Muscle of leg (tissue), 11 donors: ENCODE measurements around the gene SAMD7. TPM values are rescaled to one million over a fixed set of nuclear protein-coding genes. Genes with fewer than 3 reads are reported as not detected.

Experiments
- DNase-seq: peaks from one replicate; pipeline ENCODE4 v3.0.0; 2013
- H3K27ac ChIP-seq: one replicate; pipeline ENCODE4 v1.5.1; 2013; ENCODE audit warnings: mild to moderate bottlenecking, low read length, control low read depth
- H3K27me3 ChIP-seq: one replicate; pipeline ENCODE4 v1.6.1; 2013; ENCODE audit warnings: low read length; ENCODE audit not compliant: control insufficient read depth, insufficient read depth
- H3K36me3 ChIP-seq: one replicate; pipeline ENCODE4 v1.6.1; 2013; ENCODE audit warnings: low read length; ENCODE audit not compliant: control insufficient read depth, insufficient read depth
- H3K4me1 ChIP-seq: one replicate; pipeline ENCODE4 v1.6.1; 2013; ENCODE audit warnings: low read length; ENCODE audit not compliant: control insufficient read depth, insufficient read depth
- H3K4me3 ChIP-seq: one replicate; pipeline ENCODE4 v1.5.1; 2013; ENCODE audit warnings: low read length, control low read depth
- H3K9me3 ChIP-seq: replicated peaks from 2 replicates; pipeline ENCODE4 v1.6.1; 2013; ENCODE audit warnings: low read depth, low read length; ENCODE audit not compliant: control insufficient read depth
- WGBS: methylation state at CpG from one replicate; pipeline ENCODE4 v1.1.5; 2013; ENCODE audit warnings: missing lambda C conversion rate; ENCODE audit not compliant: insufficient coverage; 5-methylcytosine and 5-hydroxymethylcytosine counted together
- polyA plus RNA-seq, 8 donors: library from polyadenylated mRNA; unstranded; fragments of 120-200 nt; gene quantifications; one replicate each; pipeline versions ENCODE4 v1.2.1 to v1.2.3, GENCODE V29; 2013; ENCODE audit warnings: inconsistent platforms in 1 of 8, low replicate concordance in 1 of 8; ENCODE audit not compliant: insufficient read length in 8 of 8, insufficient read depth in 1 of 8
- total RNA-seq: library from RNA; stranded (reverse); fragments of 120-200 nt; gene quantifications from one replicate; pipeline ENCODE4 v1.2.4, GENCODE V29; 2013

SAMD7 gene
- total and polyA plus RNA-seq, 9 donors: 0.14 TPM; not detected in 8

DNA sequence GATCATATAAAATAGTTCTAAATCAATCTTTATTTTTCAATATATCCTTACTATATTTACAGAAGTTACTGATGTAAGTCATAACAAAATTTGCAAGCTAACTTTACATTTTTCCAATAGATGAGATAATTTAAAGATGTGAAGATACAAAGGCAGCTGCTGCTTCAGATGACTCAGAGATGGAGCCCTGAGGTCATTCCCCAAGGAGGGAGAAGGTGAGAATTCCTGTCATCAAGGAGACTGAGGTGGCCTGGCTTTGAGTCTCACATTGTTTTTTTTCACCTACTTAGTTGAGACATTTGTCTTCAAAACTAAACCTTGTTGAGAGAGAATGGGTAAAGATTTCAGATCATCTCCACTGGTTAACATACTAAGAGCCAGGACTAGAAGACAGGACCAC is 3.9 kb upstream of the SAMD7 start:
- Histone ChIP-seq H3K27me3 (no peaks in the 10 kb centered on the region), H3K9me3 (peaks cover 3% of the 10 kb centered on the region), H3K27ac (no peak overlapping the region), H3K4me1 (no peaks in the 10 kb centered on the region), H3K36me3 (no peaks in the 10 kb centered on the region), H3K4me3 (no peak overlapping the region)
- no peak for DNase-seq

DNA sequence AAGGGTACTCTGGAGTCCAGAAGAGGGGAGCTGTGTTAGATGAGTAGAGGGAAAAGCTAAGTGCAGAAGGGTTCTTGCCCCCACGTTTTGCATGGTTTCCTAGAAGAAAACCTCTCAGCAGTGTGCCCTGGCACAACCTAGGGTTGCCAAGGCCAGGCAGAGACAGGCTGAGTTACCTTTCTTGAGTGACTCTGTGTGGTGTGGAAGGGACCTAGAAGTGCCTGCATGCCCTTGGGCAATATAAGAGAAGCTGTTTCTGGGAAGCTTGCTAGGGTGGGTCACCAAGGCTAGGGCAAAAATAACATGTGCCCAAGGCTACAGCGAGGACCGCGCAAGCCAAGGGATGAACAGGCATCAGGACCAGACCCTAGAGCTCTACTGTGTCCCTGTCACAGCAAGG is 3.4 kb upstream of the SAMD7 start:
- Histone ChIP-seq H3K4me1 (no peaks in the 10 kb centered on the region), H3K36me3 (no peaks in the 10 kb centered on the region), H3K27ac (no peak overlapping the region), H3K27me3 (no peaks in the 10 kb centered on the region), H3K4me3 (no peak overlapping the region), H3K9me3 (peaks cover 1% of the 10 kb centered on the region)
- 74% methylated on average over 4 of the region's 4 CpGs for WGBS
- DNase-seq: no peak

DNA sequence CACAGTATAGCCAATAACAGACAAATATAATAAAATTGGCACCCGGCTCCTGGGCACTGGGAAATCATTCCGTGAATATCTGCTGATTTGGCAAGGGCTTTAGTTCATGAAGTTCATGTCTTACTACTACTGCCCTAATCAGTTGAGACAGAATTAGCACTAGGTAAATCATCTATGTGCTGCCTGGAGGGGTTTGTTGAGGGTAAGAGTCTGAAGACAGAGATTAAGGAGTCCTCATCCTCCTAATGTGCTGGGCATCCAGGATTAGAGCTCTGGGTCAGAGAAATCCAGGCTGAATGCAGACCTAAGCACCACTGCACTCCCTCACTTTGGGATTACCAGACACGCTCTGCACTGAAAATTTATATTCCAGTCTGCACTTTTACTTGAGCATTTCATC is 2.0 kb downstream of the SAMD7 start:
- no peak overlapping the region for H3K4me3 ChIP-seq
- no CpG with 5 or more reads among the region's 3 CpGs for WGBS
- no peak overlapping the region for H3K27ac ChIP-seq
- no peaks in the 10 kb centered on the region for H3K27me3 ChIP-seq
- H3K36me3 ChIP-seq: no peaks in the 10 kb centered on the region
- DNase-seq: no peak
- no peaks in the 10 kb centered on the region for H3K4me1 ChIP-seq
- H3K9me3 ChIP-seq: no peaks in the 10 kb centered on the region

DNA sequence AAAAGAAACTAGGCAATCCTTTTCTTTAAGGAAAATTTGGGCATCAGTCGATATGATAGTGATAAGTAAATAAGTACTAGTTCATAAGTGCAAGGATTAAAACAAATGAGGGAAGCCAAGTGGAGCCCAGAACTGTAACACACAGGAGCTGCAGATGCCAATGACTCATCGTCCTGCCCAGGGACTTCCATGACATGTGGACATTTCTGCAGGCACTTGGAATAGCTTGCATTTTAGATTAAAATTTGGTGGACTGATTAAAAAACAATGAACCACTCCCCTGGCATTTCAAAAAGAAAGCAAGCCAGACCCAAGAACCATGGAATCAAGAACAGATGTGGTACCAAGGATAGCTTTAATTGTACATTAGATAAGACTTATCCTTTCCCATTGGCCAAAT is 2.9 kb downstream of the SAMD7 start:
- Histone ChIP-seq H3K4me3 (no peak overlapping the region), H3K27me3 (no peaks in the 10 kb centered on the region), H3K9me3 (no peaks in the 10 kb centered on the region), H3K4me1 (no peaks in the 10 kb centered on the region), H3K27ac (no peak overlapping the region), H3K36me3 (no peaks in the 10 kb centered on the region)
- DNase-seq: no peak
- 100% methylated on average over 1 of the region's 2 CpGs for WGBS

GRCh38 chr3:169923189-169923588 is 11.8 kb downstream of the SAMD7 start:
- H3K9me3 ChIP-seq: no peaks in the 10 kb centered on the region
- no peak overlapping the region for H3K27ac ChIP-seq
- H3K4me1 ChIP-seq: no peaks in the 10 kb centered on the region
- no peaks in the 10 kb centered on the region for H3K27me3 ChIP-seq
- H3K36me3 ChIP-seq: no peaks in the 10 kb centered on the region
- 47% methylated on average over 2 of the region's 8 CpGs for WGBS
- H3K4me3 ChIP-seq: no peak overlapping the region
- DNase-seq: peak; percentile 63

- no peaks in the 10 kb centered on the region for H3K36me3 ChIP-seq
- H3K27ac ChIP-seq: no peak overlapping the region
- H3K4me3 ChIP-seq: no peak overlapping the region
- no peaks in the 10 kb centered on the region for H3K27me3 ChIP-seq
- WGBS: no CpG with 5 or more reads among the region's 1 CpG
- no peaks in the 10 kb centered on the region for H3K4me1 ChIP-seq
- DNase-seq: no peak
- H3K9me3 ChIP-seq: no peaks in the 10 kb centered on the region
Measured at GRCh38 chr3:169923831-169924230, 12.5 kb downstream of the SAMD7 start.

- WGBS: 84% methylated on average over 2 of the region's 3 CpGs
- Histone ChIP-seq H3K4me1 (no peaks in the 10 kb centered on the region), H3K36me3 (no peaks in the 10 kb centered on the region), H3K4me3 (no peak overlapping the region), H3K9me3 (no peaks in the 10 kb centered on the region), H3K27me3 (no peaks in the 10 kb centered on the region), H3K27ac (no peak overlapping the region)
- no peak for DNase-seq
Measured at GRCh38 chr3:169929830-169930519, 18.6 kb downstream of the SAMD7 start.

GRCh38 chr3:169930843-169931242 is 19.5 kb downstream of the SAMD7 start:
- Histone ChIP-seq H3K27me3 (no peaks in the 10 kb centered on the region), H3K27ac (no peak overlapping the region), H3K9me3 (no peaks in the 10 kb centered on the region), H3K36me3 (no peaks in the 10 kb centered on the region), H3K4me3 (no peak overlapping the region), H3K4me1 (no peaks in the 10 kb centered on the region)
- WGBS: no CpG with 5 or more reads among the region's 3 CpGs
- no peak for DNase-seq

GRCh38 chr3:169931747-169932520 is 20.6 kb downstream of the SAMD7 start:
- Histone ChIP-seq H3K36me3 (no peaks in the 10 kb centered on the region), H3K4me3 (no peak overlapping the region), H3K27ac (no peak overlapping the region), H3K4me1 (no peaks in the 10 kb centered on the region), H3K27me3 (no peaks in the 10 kb centered on the region), H3K9me3 (no peaks in the 10 kb centered on the region)
- no peak for DNase-seq
- WGBS: 83% methylated on average over 9 of the region's 14 CpGs

DNA sequence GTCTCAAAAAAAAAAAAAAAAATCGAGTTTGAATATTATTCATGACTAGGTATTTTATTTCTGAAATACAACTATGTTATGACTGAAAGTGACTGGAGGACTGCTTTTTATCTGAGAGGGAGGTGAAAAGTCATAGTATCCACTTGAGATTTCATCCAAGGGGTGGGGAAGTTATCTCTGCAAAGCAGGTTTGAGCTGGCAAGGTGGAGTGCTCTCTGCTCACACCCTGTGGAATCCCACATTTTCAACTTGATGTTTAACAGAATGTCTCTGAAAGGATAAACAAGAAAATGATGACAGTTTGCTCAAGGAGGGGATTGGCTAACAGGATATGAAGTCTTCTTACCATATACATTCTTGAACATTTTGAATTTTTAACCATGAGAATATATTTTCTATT is 27.9 kb downstream of the SAMD7 start:
- DNase-seq: no peak
- Histone ChIP-seq H3K4me1 (no peaks in the 10 kb centered on the region), H3K9me3 (peaks cover 3% of the 10 kb centered on the region), H3K36me3 (no peaks in the 10 kb centered on the region), H3K4me3 (no peak overlapping the region), H3K27me3 (no peaks in the 10 kb centered on the region), H3K27ac (no peak overlapping the region)
- WGBS: no CpG with 5 or more reads among the region's 1 CpG
